Measurements from ENCODE around the gene CELSR2. TPM values are rescaled to one million over a fixed set of nuclear protein-coding genes. Genes with fewer than 3 reads are reported as not detected.

Gene CELSR2
- total and polyA plus RNA-seq, 2 of the 8 experiments (the other 6 are each of a cell fraction or from before 2014, with no cell fraction given), result 12.0 to 27.7 TPM

DNA sequence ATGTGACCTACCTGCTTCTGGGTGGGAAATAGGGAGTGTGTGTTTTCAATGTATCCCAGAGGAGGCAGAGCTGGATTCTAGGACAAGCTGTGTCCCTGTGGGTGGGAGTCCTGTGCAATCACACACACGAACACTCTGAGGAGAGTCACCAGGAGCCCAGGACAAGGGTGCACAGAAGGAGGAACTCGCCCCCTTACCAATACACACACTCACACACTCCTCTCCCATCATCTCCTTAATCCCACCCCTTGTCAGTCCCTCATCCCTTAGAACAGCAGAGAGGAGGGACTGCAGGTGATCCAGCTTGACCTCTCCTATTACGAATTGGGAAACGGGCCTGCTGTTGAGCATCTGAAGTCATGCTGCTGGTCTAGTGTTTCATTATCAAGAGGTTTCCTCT is 65.9 kb downstream of the CELSR2 start:
- H3K23me2 ChIP-seq (ENCODE audit: low read depth, low read length), result no peaks in the 10 kb centered on the region
- FAIRE-seq, result no peak
- TF ChIP-seq TBP (IDR thresholded peaks at IDR 0.05; ENCODE audit: low read depth, low read length), result no peak
- no peak for TF ChIP-seq JUN (IDR thresholded peaks at IDR 0.05; ENCODE audit: low read depth, low read length)
- no peak for TF ChIP-seq SAP30 (IDR thresholded peaks at IDR 0.05; ENCODE audit: insufficient read depth, insufficient replicate concordance, low read length)
- no peak for TF ChIP-seq CHD2 (IDR thresholded peaks at IDR 0.05; ENCODE audit: low read length)
- TF ChIP-seq, protein P1, sequence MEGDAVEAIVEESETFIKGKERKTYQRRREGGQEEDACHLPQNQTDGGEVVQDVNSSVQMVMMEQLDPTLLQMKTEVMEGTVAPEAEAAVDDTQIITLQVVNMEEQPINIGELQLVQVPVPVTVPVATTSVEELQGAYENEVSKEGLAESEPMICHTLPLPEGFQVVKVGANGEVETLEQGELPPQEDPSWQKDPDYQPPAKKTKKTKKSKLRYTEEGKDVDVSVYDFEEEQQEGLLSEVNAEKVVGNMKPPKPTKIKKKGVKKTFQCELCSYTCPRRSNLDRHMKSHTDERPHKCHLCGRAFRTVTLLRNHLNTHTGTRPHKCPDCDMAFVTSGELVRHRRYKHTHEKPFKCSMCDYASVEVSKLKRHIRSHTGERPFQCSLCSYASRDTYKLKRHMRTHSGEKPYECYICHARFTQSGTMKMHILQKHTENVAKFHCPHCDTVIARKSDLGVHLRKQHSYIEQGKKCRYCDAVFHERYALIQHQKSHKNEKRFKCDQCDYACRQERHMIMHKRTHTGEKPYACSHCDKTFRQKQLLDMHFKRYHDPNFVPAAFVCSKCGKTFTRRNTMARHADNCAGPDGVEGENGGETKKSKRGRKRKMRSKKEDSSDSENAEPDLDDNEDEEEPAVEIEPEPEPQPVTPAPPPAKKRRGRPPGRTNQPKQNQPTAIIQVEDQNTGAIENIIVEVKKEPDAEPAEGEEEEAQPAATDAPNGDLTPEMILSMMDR (IDR thresholded peaks at IDR 0.05; ENCODE audit: control extremely low read depth in 1 of 3, insufficient read depth in 1 of 3, low read depth in 1 of 3, low read length in 3 of 3), result no peak
- TF ChIP-seq CBX8 (IDR thresholded peaks at IDR 0.05; ENCODE audit: borderline replicate concordance, low read depth, low read length), result no peak
- no peak for TF ChIP-seq BCL11A (IDR thresholded peaks at IDR 0.05; ENCODE audit: low read depth in 2 of 2, low read length in 2 of 2)
- no peak for TF ChIP-seq BRCA1 (IDR thresholded peaks at IDR 0.05; ENCODE audit: low read depth, low read length)
- TF ChIP-seq JUND (IDR thresholded peaks at IDR 0.05; ENCODE audit: low read length), result no peak
- TF ChIP-seq SIN3A (conservative IDR thresholded peaks at IDR 0.05 in 1 of 2, IDR thresholded peaks at IDR 0.05 in 1 of 2; ENCODE audit: low read depth in 1 of 2, low read length in 2 of 2), result no peak
- TF ChIP-seq KDM5A (IDR thresholded peaks at IDR 0.05; ENCODE audit: low read length), result no peak
- TF ChIP-seq TAF7 (optimal IDR thresholded peaks at IDR 0.05; ENCODE audit: borderline replicate concordance, low read depth, low read length), result no peak

More for the DNA sequence above, 65.9 kb downstream of the CELSR2 start:
- DNase-seq (ENCODE audit: low read depth in 1 of 2, low spot score in 2 of 2), result no peak
- Histone ChIP-seq H2BK5ac (ENCODE audit: low read depth, low read length) (no peak overlapping the region), H3K4me3 (ENCODE audit: extremely low read depth in 1 of 4, insufficient read depth in 2 of 4, low read depth in 3 of 4, low read length in 4 of 4) (no peak overlapping the region), H4K8ac (ENCODE audit: extremely low read depth, insufficient read depth, low read length) (no peak overlapping the region), H3K9me3 (ENCODE audit: insufficient read depth in 2 of 2, low read depth in 1 of 2, low read length in 1 of 2) (no peaks in the 10 kb centered on the region), H2BK12ac (ENCODE audit: low read depth, low read length) (no peak overlapping the region), H3K4me1 (replicated peaks in 1 of 4; ENCODE audit: control insufficient read depth in 3 of 4, insufficient read depth in 4 of 4, low read length in 3 of 4) (no peaks in the 10 kb centered on the region; a peak in 1 of 7 replicates), H2BK15ac (ENCODE audit: low read length) (no peak overlapping the region), H2AFZ (ENCODE audit: low read length) (no peak overlapping the region), H3K79me1 (ENCODE audit: low read depth, low read length) (no peaks in the 10 kb centered on the region), H3K18ac (ENCODE audit: extremely low read depth, low read length) (no peak overlapping the region), H3K23ac (ENCODE audit: insufficient read length) (no peak overlapping the region), H3K4ac (replicated peaks; ENCODE audit: insufficient read length, low read depth, low read length) (no peak overlapping the region), H3K14ac (ENCODE audit: insufficient read length) (no peak overlapping the region), H3K27me3 (replicated peaks in 1 of 4; ENCODE audit: control insufficient read depth in 3 of 4, extremely low read depth in 1 of 4, insufficient read depth in 3 of 4, low read length in 3 of 4) (no peaks in the 10 kb centered on the region), H3K36me3 (ENCODE audit: control insufficient read depth in 2 of 4, insufficient read depth in 4 of 4, low read length in 3 of 4) (peaks cover 12 to 56% (median 19%) of the 10 kb centered on the region in 4 experiments), H3K9ac (replicated peaks in 1 of 4; ENCODE audit: extremely low read depth in 1 of 4, low read depth in 3 of 4, low read length in 3 of 4) (no peak overlapping the region), H3K4me2 (ENCODE audit: insufficient read depth in 1 of 2, low read depth in 2 of 2, low read length in 2 of 2) (no peak overlapping the region), H2BK20ac (ENCODE audit: low read length) (no peak overlapping the region), H2AK5ac (ENCODE audit: low read depth, low read length) (no peak overlapping the region), H2BK120ac (replicated peaks; ENCODE audit: low read depth, low read length) (no peak overlapping the region), H4K20me1 (replicated peaks in 1 of 2; ENCODE audit: control insufficient read depth in 1 of 2, insufficient read depth in 2 of 2, low read length in 2 of 2) (no peaks in the 10 kb centered on the region), H3K56ac (replicated peaks; ENCODE audit: insufficient read length, low read depth, low read length) (no peak overlapping the region), H3K27ac (ENCODE audit: low read depth, low read length) (no peak overlapping the region), H3K79me2 (ENCODE audit: control insufficient read depth in 1 of 2, insufficient read depth in 2 of 2, low read length in 2 of 2) (no peaks in the 10 kb centered on the region), H4K91ac (replicated peaks; ENCODE audit: insufficient read length, low read length) (no peak overlapping the region), H4K5ac (ENCODE audit: insufficient read length, low read depth, low read length) (no peak overlapping the region)
- ChIA-PET CTCF (ENCODE audit: partially characterized antibody) (interaction anchor here (0.8 to 5.2 kb wide), 5 partner anchors 9 to 62 kb away, joined by 3 to 41 read pairs (median 11); partner anchors contain the start of gene MYBPHL), POLR2A (ENCODE audit: partially characterized antibody) (interaction anchor here (0.7 to 1.7 kb wide), 3 partner anchors 18 to 60 kb away, joined by 3 to 4 read pairs (median 3); no protein-coding TSS in a partner anchor)
- WGBS, 2 experiments (ENCODE audit: extremely low coverage in 1 of 2, insufficient coverage in 1 of 2, insufficient read length in 1 of 2, insufficient replicate concordance in 2 of 2, low coverage in 1 of 2, low lambda C conversion rate in 2 of 2, missing lambda C conversion rate in 1 of 2), result 93% methylated on average over 4 of the region's 4 CpGs; no CpG with 5 or more reads in 1 of the 2 experiments

All from H1 (cell line).